K562 (cell line): ENCODE results near the gene ROM1. TPM values are rescaled to one million over a fixed set of nuclear protein-coding genes. Genes with fewer than 3 reads are reported as not detected.

ENCODE experiments used
- CREB1 ChIP-seq, 2 experiments: sonication (generic) in 1 of 2; formaldehyde crosslinking in 1 of 2; IDR thresholded peaks; 2 replicates each; pipeline versions ENCODE4 v1.6.1 to v1.8.0; 2012 to 2022; ENCODE audit warnings: inconsistent platforms in 1 of 2, mild to moderate bottlenecking in 1 of 2, missing genetic modification reagents in 1 of 2, moderate library complexity in 1 of 2
- CTCFL ChIP-seq: IDR thresholded peaks from 2 replicates; pipeline ENCODE4 v1.6.1; 2011; ENCODE audit warnings: borderline replicate concordance, low read depth, mild to moderate bottlenecking, moderate library complexity, low read length; ENCODE audit not compliant: insufficient read depth, poor library complexity, severe bottlenecking
- FOS ChIP-seq: IDR thresholded peaks from 3 replicates; pipeline ENCODE4 v1.6.1; 2011; ENCODE audit not compliant: insufficient read length; ENCODE audit errors: extremely low read depth
- JUNB ChIP-seq: fragments of 450-650 bp; formaldehyde crosslinking; conservative IDR thresholded peaks from 2 replicates; pipeline ENCODE4 v1.4.0; 2020; ENCODE audit warnings: mild to moderate bottlenecking
- LARP7 ChIP-seq: fragments of 450-650 bp; IDR thresholded peaks from 2 replicates; pipeline ENCODE4 v1.6.1; 2016
- NCOA1 ChIP-seq: fragments of 450-650 bp; IDR thresholded peaks from 2 replicates; pipeline ENCODE4 v1.6.1; 2016; ENCODE audit warnings: low read depth
- NR1H2 ChIP-seq: sonication (generic); formaldehyde crosslinking; IDR thresholded peaks from 2 replicates; pipeline ENCODE4 v1.4.0; 2020; ENCODE audit warnings: mild to moderate bottlenecking, missing genetic modification reagents
- RNF219 ChIP-seq: fragments of 250-450 bp; sonication (Bioruptor Pico); IDR thresholded peaks from 2 replicates; pipeline ENCODE4 v1.5.0; 2022; ENCODE audit warnings: mild to moderate bottlenecking
- SMARCA5 ChIP-seq: fragments of 450-650 bp; IDR thresholded peaks from 2 replicates; pipeline ENCODE4 v1.6.1; 2016
- SNRNP70 ChIP-seq: fragments of 200-400 bp; formaldehyde crosslinking; optimal IDR thresholded peaks from 2 replicates; pipeline ENCODE3; 2017; ENCODE audit warnings: low read depth, low read length
- XRCC4 ChIP-seq: IDR thresholded peaks from one replicate; pipeline ENCODE4 v1.6.1; 2011; ENCODE audit not compliant: insufficient read depth, insufficient read length; ENCODE audit errors: extremely low read depth
- ZBTB17 ChIP-seq: fragments of 450-650 bp; formaldehyde crosslinking; IDR thresholded peaks from 2 replicates; pipeline ENCODE4 v1.4.0; 2020; ENCODE audit warnings: mild to moderate bottlenecking
- ZBTB33 ChIP-seq: sonication (generic); formaldehyde crosslinking; IDR thresholded peaks from 2 replicates; pipeline ENCODE4 v1.8.1; 2023; ENCODE audit warnings: mild to moderate bottlenecking, missing genetic modification reagents
- ZBTB7A ChIP-seq: IDR thresholded peaks from 2 replicates; pipeline ENCODE4 v1.6.1; 2011; ENCODE audit warnings: low read depth, mild to moderate bottlenecking, low read length, moderate library complexity, borderline replicate concordance; ENCODE audit not compliant: control insufficient read depth
- ZKSCAN1 ChIP-seq: fragments of 150-350 bp; IDR thresholded peaks from 2 replicates; pipeline ENCODE4 v1.6.1; 2016; ENCODE audit warnings: low read depth, low read length
- ZMIZ1 ChIP-seq, 2 experiments: fragments of 150-350 bp in 1 of 2; IDR thresholded peaks; 2 replicates each; pipeline ENCODE4 v1.6.1; 2012 to 2016; ENCODE audit warnings: low read depth in 2 of 2, low read length in 2 of 2, mild to moderate bottlenecking in 1 of 2, moderate library complexity in 1 of 2
- ZNF347 ChIP-seq: fragments of 450-650 bp; formaldehyde crosslinking; IDR thresholded peaks from 2 replicates; pipeline ENCODE4 v1.4.0; 2020; ENCODE audit warnings: low read depth, mild to moderate bottlenecking, moderate library complexity
- ZNF445 ChIP-seq: fragments of 250-450 bp; sonication (Bioruptor Pico); IDR thresholded peaks from 2 replicates; pipeline ENCODE4 v1.4.0; 2020; ENCODE audit warnings: low read depth, mild to moderate bottlenecking, moderate library complexity
- ZNF57 ChIP-seq: fragments of 450-650 bp; formaldehyde crosslinking; IDR thresholded peaks from 2 replicates; pipeline ENCODE4 v1.4.0; 2020; ENCODE audit warnings: mild to moderate bottlenecking, moderate library complexity
- polyA plus RNA-seq, 8 experiments: library from polyadenylated mRNA; depleted of rRNA in 4 of 8; stranded (reverse) in 5 of 8; unstranded in 3 of 8; fragments of >200 nt; fragmentation: Nextera tagmentation in 2 of 8; fragmentation: Illumina TruSeq in 1 of 8; extraction: Ambion mirVana in 2 of 8; extraction: Trizol in 1 of 8; gene quantifications; 2 replicates each; pipeline versions ENCODE4 v1.2.1 to v1.2.3, GENCODE V29; 2011 to 2014; ENCODE audit warnings: inconsistent platforms in 1 of 8, missing spikeins in 1 of 8
- total RNA-seq, 7 experiments: library from RNA; depleted of rRNA in 6 of 7; stranded (reverse); fragments of >200 nt in 6 of 7; fragmentation: Illumina TruSeq in 2 of 7; extraction: Trizol in 2 of 7; gene quantifications; 2 replicates each; pipeline versions ENCODE4 v1.2.1 to v1.2.3, GENCODE V29; 2011 to 2021; ENCODE audit warnings: low replicate concordance in 1 of 7

Gene ROM1
- total and polyA plus RNA-seq, 9 of the 15 experiments (the other 6 are each of a cell fraction or from before 2014, with no cell fraction given): 0.75 to 4.0 (median 2.6) TPM

GRCh38 chr11:62611705-62612365 lies 1.2 kb upstream of the ROM1 start (continued):
- TF ChIP-seq ZBTB7A (peak; percentile 60; the same call in 1 of the 2 replicates), ZMIZ1 (IDR thresholded peaks at IDR 0.05; ENCODE audit: low read depth in 2 of 2, low read length in 2 of 2) (no peak), NCOA1 (no peak), CTCFL (peak; percentile 10), XRCC4 (no peak), ZNF347 (CRISPR knock-in tag) (no peak), FOS (no peak), ZNF445 (CRISPR knock-in tag) (no peak), NR1H2 (CRISPR knock-in tag) (no peak), ZNF57 (CRISPR knock-in tag) (no peak), CREB1 (IDR thresholded peaks at IDR 0.05) (no peak), CREB1 (CRISPR knock-in tag; IDR thresholded peaks at IDR 0.05) (peak; percentile 30; the same call in 1 of the 2 replicates), ZKSCAN1 (no peak), SMARCA5 (peak; percentile 83; the same call in 1 of the 2 replicates), JUNB (CRISPR knock-in tag) (no peak), ZBTB33 (CRISPR knock-in tag) (0 out of 2 replicates have a peak, but pooled peaks have one; percentile 5), RNF219 (CRISPR knock-in tag) (no peak), SNRNP70 (no peak), LARP7 (no peak), ZBTB17 (no peak)
